H1 (cell line): ENCODE measurements around the gene BASP1. TPM values are rescaled to one million over a fixed set of nuclear protein-coding genes. Genes with fewer than 3 reads are reported as not detected.

Experiments used
- CTCF ChIA-PET: fragments of 300-600 bp; sonication (Branson Sonifier 250); formaldehyde crosslinking; loops from one replicate; lab custom pipeline; 2021; ENCODE audit not compliant: partially characterized antibody; lab: Charles Lee
- POLR2A ChIA-PET: fragments of 300-600 bp; sonication (Branson Sonifier 250); formaldehyde crosslinking; loops from one replicate; lab custom pipeline; 2021; ENCODE audit warnings: inconsistent platforms; ENCODE audit not compliant: partially characterized antibody; lab: Charles Lee
- DNase-seq, 2 experiments: peaks; one replicate each; pipeline versions ENCODE4 v3.0.0 to v3.0.0-alpha.2; 2010 to 2022; ENCODE audit warnings: low spot score in 2 of 2, low read depth in 1 of 2, mixed read lengths in 1 of 2
- FAIRE-seq: peaks from 2 replicates; lab custom pipeline; 2011; peaks lifted over from hg19 to GRCh38; lab: Jason Lieb, UNC
- H2AFZ ChIP-seq: 2 replicates; pipeline ENCODE4 v1.8.1; 2012; ENCODE audit warnings: low read length, inconsistent platforms
- H2AK5ac ChIP-seq: 2 replicates; pipeline ENCODE4 v1.6.1; 2013; ENCODE audit warnings: low read depth, low read length
- H2BK120ac ChIP-seq: replicated peaks from 2 replicates; pipeline ENCODE3; 2013; ENCODE audit warnings: low read depth, low read length, inconsistent platforms
- H2BK12ac ChIP-seq: 2 replicates; pipeline ENCODE4 v1.6.1; 2013; ENCODE audit warnings: low read depth, low read length
- H2BK15ac ChIP-seq: 2 replicates; pipeline ENCODE4 v1.6.1; 2013; ENCODE audit warnings: low read length
- H2BK20ac ChIP-seq: 2 replicates; pipeline ENCODE4 v1.6.1; 2013; ENCODE audit warnings: low read length
- H2BK5ac ChIP-seq: 2 replicates; pipeline ENCODE4 v1.6.1; 2013; ENCODE audit warnings: low read depth, low read length
- H3K14ac ChIP-seq: 2 replicates; pipeline ENCODE4 v1.6.1; 2013; ENCODE audit warnings: inconsistent platforms; ENCODE audit not compliant: insufficient read length
- H3K18ac ChIP-seq: 2 replicates; pipeline ENCODE4 v1.6.1; 2013; ENCODE audit warnings: low read length; ENCODE audit errors: extremely low read depth
- H3K23ac ChIP-seq: 2 replicates; pipeline ENCODE4 v1.6.1; 2013; ENCODE audit warnings: inconsistent platforms; ENCODE audit not compliant: insufficient read length
- H3K23me2 ChIP-seq: 2 replicates; pipeline ENCODE4 v1.6.1; 2013; ENCODE audit warnings: low read depth, low read length
- H3K27ac ChIP-seq: 2 replicates; pipeline ENCODE4 v1.6.1; 2011; ENCODE audit warnings: low read depth, low read length, inconsistent platforms
- H3K27me3 ChIP-seq, 4 experiments: replicated peaks in 1 of 4; 1 replicate in 1 of 4; 2 replicates in 3 of 4; pipeline versions ENCODE4 v1.6.1 to v1.8.1; 2011 to 2013; ENCODE audit warnings: low read length in 3 of 4, mild to moderate bottlenecking in 3 of 4, inconsistent platforms in 2 of 4, mixed read lengths in 2 of 4, moderate library complexity in 1 of 4; ENCODE audit not compliant: control insufficient read depth in 3 of 4, insufficient read depth in 3 of 4; ENCODE audit errors: extremely low read depth in 1 of 4
- H3K36me3 ChIP-seq, 4 experiments: 2 replicates each; pipeline versions ENCODE4 v1.6.1 to v1.8.1; 2011 to 2013; ENCODE audit warnings: mild to moderate bottlenecking in 4 of 4, low read length in 3 of 4, moderate library complexity in 2 of 4, control low read depth in 1 of 4, inconsistent platforms in 1 of 4; ENCODE audit not compliant: insufficient read depth in 4 of 4, control insufficient read depth in 2 of 4
- H3K4ac ChIP-seq: replicated peaks from 2 replicates; pipeline ENCODE3; 2013; ENCODE audit warnings: low read length, low read depth, mixed read lengths, inconsistent platforms; ENCODE audit not compliant: insufficient read length
- H3K4me1 ChIP-seq, 4 experiments: replicated peaks in 1 of 4; 1 replicate in 1 of 4; 2 replicates in 3 of 4; pipeline versions ENCODE4 v1.6.1 to v1.8.1; 2011 to 2013; ENCODE audit warnings: low read length in 3 of 4, inconsistent platforms in 2 of 4, mixed read lengths in 1 of 4; ENCODE audit not compliant: insufficient read depth in 4 of 4, control insufficient read depth in 3 of 4
- H3K4me2 ChIP-seq, 2 experiments: 2 replicates each; pipeline versions ENCODE4 v1.6.1 to v1.8.1; 2011 to 2013; ENCODE audit warnings: low read depth in 2 of 2, low read length in 2 of 2, control low read depth in 1 of 2, inconsistent platforms in 1 of 2, mild to moderate bottlenecking in 1 of 2; ENCODE audit not compliant: insufficient read depth in 1 of 2
- H3K4me3 ChIP-seq, 4 experiments: fragments of 200-600, 300-600 bp in 1 of 4; sonication (generic), shearing (Covaris generic), sonication (Bioruptor Twin) in 1 of 4; 2 replicates each; pipeline versions ENCODE4 v1.5.1 to v1.8.1; 2011 to 2016; ENCODE audit warnings: low read length in 4 of 4, low read depth in 3 of 4, control low read depth in 2 of 4, inconsistent platforms in 2 of 4, mild to moderate bottlenecking in 2 of 4, mixed read lengths in 1 of 4, moderate library complexity in 1 of 4; ENCODE audit not compliant: insufficient read depth in 2 of 4; ENCODE audit errors: extremely low read depth in 1 of 4
- H3K56ac ChIP-seq: replicated peaks from 2 replicates; pipeline ENCODE3; 2013; ENCODE audit warnings: low read depth, mild to moderate bottlenecking, mixed read lengths, low read length, inconsistent platforms; ENCODE audit not compliant: insufficient read length
- H3K79me1 ChIP-seq: 2 replicates; pipeline ENCODE4 v1.6.1; 2013; ENCODE audit warnings: low read depth, low read length, control low read depth
- H3K79me2 ChIP-seq, 2 experiments: 2 replicates each; pipeline versions ENCODE4 v1.6.1 to v1.8.1; 2012 to 2013; ENCODE audit warnings: low read length in 2 of 2, mild to moderate bottlenecking in 2 of 2, inconsistent platforms in 1 of 2; ENCODE audit not compliant: insufficient read depth in 2 of 2, control insufficient read depth in 1 of 2
- H3K9ac ChIP-seq, 4 experiments: replicated peaks in 1 of 4; 1 replicate in 1 of 4; 2 replicates in 3 of 4; pipeline versions ENCODE4 v1.6.1 to v1.8.1; 2011 to 2013; ENCODE audit warnings: low read depth in 3 of 4, low read length in 3 of 4, control low read depth in 2 of 4, mild to moderate bottlenecking in 2 of 4, moderate library complexity in 2 of 4, inconsistent platforms in 1 of 4; ENCODE audit errors: extremely low read depth in 1 of 4
- H3K9me3 ChIP-seq, 2 experiments: 2 replicates each; pipeline versions ENCODE4 v1.6.1 to v1.8.1; 2012 to 2013; ENCODE audit warnings: mild to moderate bottlenecking in 2 of 2, moderate library complexity in 2 of 2, control low read depth in 1 of 2, inconsistent platforms in 1 of 2, low read depth in 1 of 2, low read length in 1 of 2, mixed read lengths in 1 of 2; ENCODE audit not compliant: insufficient read depth in 2 of 2
- H4K20me1 ChIP-seq, 2 experiments: replicated peaks in 1 of 2; 2 replicates each; pipeline versions ENCODE3 to v1.8.1; 2011 to 2013; ENCODE audit warnings: inconsistent platforms in 2 of 2, low read length in 2 of 2, mild to moderate bottlenecking in 1 of 2; ENCODE audit not compliant: insufficient read depth in 2 of 2, control insufficient read depth in 1 of 2
- H4K5ac ChIP-seq: 2 replicates; pipeline ENCODE4 v1.6.1; 2013; ENCODE audit warnings: low read length, low read depth, mixed read lengths, inconsistent platforms; ENCODE audit not compliant: insufficient read length
- H4K8ac ChIP-seq: 2 replicates; pipeline ENCODE4 v1.8.0; 2013; ENCODE audit warnings: mild to moderate bottlenecking, moderate library complexity, low read length, inconsistent platforms; ENCODE audit not compliant: insufficient read depth; ENCODE audit errors: extremely low read depth
- H4K91ac ChIP-seq: replicated peaks from 2 replicates; pipeline ENCODE3; 2013; ENCODE audit warnings: low read length, mixed read lengths, inconsistent platforms; ENCODE audit not compliant: insufficient read length
- ATF3 ChIP-seq: IDR thresholded peaks from 2 replicates; pipeline ENCODE4 v1.6.1; 2011; ENCODE audit warnings: low read depth, mild to moderate bottlenecking, low read length; ENCODE audit not compliant: insufficient read depth
- CBX8 ChIP-seq: fragments of 300-800, 300-1000 bp; sonication (generic); IDR thresholded peaks from 2 replicates; pipeline ENCODE4 v1.7.1; 2016; ENCODE audit warnings: low read depth, low read length, borderline replicate concordance
- CEBPB ChIP-seq: IDR thresholded peaks from 2 replicates; pipeline ENCODE4 v1.6.1; 2012; ENCODE audit warnings: low read depth, low read length
- FOSL1 ChIP-seq: IDR thresholded peaks from 2 replicates; pipeline ENCODE4 v1.6.1; 2011; ENCODE audit warnings: mild to moderate bottlenecking, low read depth, low read length, moderate library complexity; ENCODE audit not compliant: insufficient read depth
- KDM5A ChIP-seq: fragments of 200-600 bp; IDR thresholded peaks from 2 replicates; pipeline ENCODE4 v1.7.1; 2012; ENCODE audit warnings: mild to moderate bottlenecking, low read length, inconsistent platforms, mixed read lengths
- NRF1 ChIP-seq: IDR thresholded peaks from 2 replicates; pipeline ENCODE4 v1.6.1; 2011; ENCODE audit warnings: mild to moderate bottlenecking, low read depth, low read length, improper control_type of control experiment
- SIRT6 ChIP-seq: IDR thresholded peaks from one replicate; pipeline ENCODE4 v1.7.1; 2012; ENCODE audit warnings: low read length, inconsistent platforms
- TAF7 ChIP-seq: optimal IDR thresholded peaks from 2 replicates; pipeline ENCODE3; 2011; ENCODE audit warnings: low read depth, mild to moderate bottlenecking, inconsistent platforms, low read length, moderate library complexity, borderline replicate concordance
- YY1 ChIP-seq: IDR thresholded peaks from 2 replicates; pipeline ENCODE4 v1.6.1; 2011; ENCODE audit warnings: low read depth, mild to moderate bottlenecking, low read length
- WGBS, 2 experiments: shearing (Covaris generic) in 1 of 2; methylation state at CpG; one replicate each; pipeline versions ENCODE4 v1.1.6 to v1.1.7; 2013 to 2015; ENCODE audit warnings: low lambda C conversion rate in 2 of 2, mixed read lengths in 2 of 2, inconsistent platforms in 1 of 2, low coverage in 1 of 2, missing lambda C conversion rate in 1 of 2; ENCODE audit not compliant: insufficient replicate concordance in 2 of 2, insufficient coverage in 1 of 2, insufficient read length in 1 of 2; ENCODE audit errors: extremely low coverage in 1 of 2, missing lambda C conversion rate in 1 of 2; 5-methylcytosine and 5-hydroxymethylcytosine counted together
- polyA plus RNA-seq, 7 experiments: library from polyadenylated mRNA; depleted of rRNA in 3 of 7; stranded (reverse) in 5 of 7; unstranded in 2 of 7; fragments of >200 nt in 5 of 7; fragments of 200-250 nt in 2 of 7; gene quantifications; 1 replicate in 5 of 7; 2 replicates in 1 of 7; 4 replicates in 1 of 7; pipeline versions ENCODE4 v1.2.1 to v1.2.3, GENCODE V29; 2011 to 2013; ENCODE audit warnings: missing spikeins in 2 of 7, mixed read lengths in 2 of 7
- total RNA-seq: library from RNA; stranded (reverse); fragmentation: NEBNext Ultra II Directional; extraction: Animal tissue kit (Norgen Biotek cat#: 25700); gene quantifications from 2 replicates; pipeline ENCODE4 v1.2.1, GENCODE V29; 2021

Gene BASP1
- total and polyA plus RNA-seq, 2 of the 8 experiments (the other 6 are each of a cell fraction or from before 2014, with no cell fraction given): 95.2 to 104 TPM

- H3K79me2 ChIP-seq: peaks cover 24 to 86% of the 10 kb centered on the region in 2 experiments
- H3K4ac ChIP-seq: no peak overlapping the region
- no peaks in the 10 kb centered on the region for H3K27me3 ChIP-seq
- POLR2A ChIA-PET: no interaction called here
- H3K4me1 ChIP-seq: peaks cover 2 to 24% (median 13%) of the 10 kb centered on the region in 4 experiments
- no peak overlapping the region for H3K27ac ChIP-seq
- peak overlapping the region in 1 of 2 experiments; percentile 55; a peak in 2 of 4 replicates for H3K4me2 ChIP-seq
- no peak overlapping the region for H2BK12ac ChIP-seq
- 0 out of 2 replicates have a peak overlapping the region, but pooled peaks have one; percentile 4 for H2AK5ac ChIP-seq
- 72% methylated on average over 4 of the region's 4 CpGs; no CpG with 5 or more reads in 1 of the 2 experiments for WGBS, 2 experiments
- TF ChIP-seq YY1 (no peak), SIRT6 (no peak), TAF7 (no peak), NRF1 (no peak), CBX8 (no peak), FOSL1 (no peak), KDM5A (no peak), CEBPB (no peak), ATF3 (no peak)
- FAIRE-seq (no peak), DNase-seq (no peak)
- H4K8ac ChIP-seq: no peak overlapping the region
- no peak overlapping the region for H2AFZ ChIP-seq
- H3K9ac ChIP-seq: no peak overlapping the region
- H3K4me3 ChIP-seq: no peak overlapping the region
- H3K9me3 ChIP-seq: no peaks in the 10 kb centered on the region
- H3K23me2 ChIP-seq: peaks cover 8% of the 10 kb centered on the region; the same call in 1 of the 2 replicates
- CTCF ChIA-PET: interaction anchor here (0.6 to 1.2 kb wide), 2 partner anchors 89 to 179 kb away, joined by 4 read pairs; no protein-coding TSS in a partner anchor
- no peak overlapping the region for H3K14ac ChIP-seq
- no peak overlapping the region for H3K23ac ChIP-seq
- peaks cover 0 to 8% (median 0%) of the 10 kb centered on the region in 4 experiments; a peak in 2 of 8 replicates for H3K36me3 ChIP-seq
- no peak overlapping the region for H2BK15ac ChIP-seq
- no peak overlapping the region for H4K5ac ChIP-seq
- no peak overlapping the region for H2BK5ac ChIP-seq
- no peak overlapping the region for H4K91ac ChIP-seq
- H3K18ac ChIP-seq: no peak overlapping the region
- H3K79me1 ChIP-seq: peaks cover 7% of the 10 kb centered on the region; the same call in 1 of the 2 replicates
- no peak overlapping the region for H2BK120ac ChIP-seq
- peaks cover 15 to 31% of the 10 kb centered on the region in 2 experiments for H4K20me1 ChIP-seq
- no peak overlapping the region for H3K56ac ChIP-seq
- no peak overlapping the region for H2BK20ac ChIP-seq
These were observed 4.6 kb downstream of the BASP1 start for GRCh38 chr5:17221843-17222636.
